ENCODE results near the gene KPTN.

Gene KPTN

DNA sequence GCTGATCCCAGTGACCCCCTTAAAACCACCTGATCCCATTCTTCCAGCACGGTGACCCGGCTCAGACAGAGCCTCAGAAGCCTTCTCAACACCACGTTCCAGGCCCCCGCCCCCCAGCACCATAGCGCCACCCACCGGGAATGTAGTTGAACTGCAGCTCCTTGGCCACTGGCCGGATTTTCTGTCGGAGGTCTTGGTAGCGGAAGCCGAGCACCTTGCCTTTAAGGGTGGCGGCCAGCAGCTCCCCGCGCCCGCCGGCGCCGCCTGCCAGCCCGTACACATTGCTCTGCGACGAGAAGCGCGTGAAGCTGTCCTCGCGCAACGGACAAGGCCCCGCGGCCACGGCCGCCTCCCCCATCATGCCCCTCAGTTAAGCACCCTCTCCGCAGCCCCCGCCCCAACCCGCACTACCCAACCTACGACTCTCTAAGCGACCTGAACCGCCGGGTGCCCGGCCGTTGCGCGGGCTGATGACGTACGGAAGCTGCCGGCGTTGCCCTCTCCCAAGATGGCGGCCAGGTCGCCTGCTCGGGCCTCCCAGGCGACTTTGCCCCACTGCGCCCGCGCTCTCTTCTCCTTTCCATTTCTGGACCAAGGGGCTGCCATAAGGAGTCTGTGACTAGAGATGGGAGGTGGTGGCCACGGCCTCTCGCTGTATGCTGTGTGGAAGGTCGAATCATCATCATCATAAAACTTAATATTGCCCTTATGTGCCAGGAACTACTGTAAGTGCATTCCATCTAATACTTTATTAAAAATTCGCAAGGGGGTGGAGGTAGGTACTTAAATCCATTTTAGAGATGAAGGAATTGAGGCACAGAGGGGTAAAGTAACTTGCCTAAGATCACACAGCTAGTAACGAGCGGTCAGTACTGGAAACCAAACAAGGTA is at the start of gene KPTN:
TSS of gene KPTN (minus strand) at position 420 of the 891 bp plus-strand sequence. CDS start at position 361, 59 bp downstream.
- peak; percentile 81 for DNase-seq (ENCODE audit: low read depth)

DNA sequence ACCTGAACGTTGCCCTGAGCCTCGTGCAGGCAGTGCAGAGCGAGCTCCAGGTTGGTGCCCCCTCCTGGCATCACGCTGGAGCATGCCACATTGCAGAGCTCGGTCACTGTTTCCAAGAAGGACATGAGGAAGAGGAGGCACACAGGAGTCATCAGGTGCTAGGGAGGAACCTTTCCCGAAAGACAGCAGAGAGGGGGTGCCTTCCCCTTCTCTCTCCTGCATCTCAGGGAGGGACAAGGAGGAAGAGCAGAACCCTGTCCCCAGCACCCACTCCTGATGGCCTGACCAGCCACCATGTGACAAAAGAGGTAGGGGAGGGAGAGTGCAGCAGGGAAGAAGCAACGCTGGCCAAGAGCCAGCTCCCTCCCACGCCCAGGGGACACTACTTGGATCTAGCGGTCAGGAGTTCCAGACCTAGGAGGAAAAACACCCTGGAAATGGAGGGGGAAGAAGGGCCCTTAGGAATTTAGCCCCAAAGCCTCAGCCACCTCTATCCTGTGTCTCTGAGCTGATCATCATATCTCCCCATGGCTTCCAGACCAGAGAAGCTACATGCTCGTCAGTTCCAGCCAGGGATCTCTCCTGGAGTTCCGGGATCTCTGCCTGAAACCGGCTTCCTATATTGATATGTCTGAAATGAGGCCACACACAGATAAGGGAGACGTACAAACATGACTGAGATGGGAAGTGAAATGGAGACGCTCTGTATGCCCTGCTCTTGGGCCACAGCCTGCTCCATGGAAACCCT is 47.8 kb upstream of the KPTN start:
- DNase-seq (ENCODE audit: low read depth) = no peak

DNA sequence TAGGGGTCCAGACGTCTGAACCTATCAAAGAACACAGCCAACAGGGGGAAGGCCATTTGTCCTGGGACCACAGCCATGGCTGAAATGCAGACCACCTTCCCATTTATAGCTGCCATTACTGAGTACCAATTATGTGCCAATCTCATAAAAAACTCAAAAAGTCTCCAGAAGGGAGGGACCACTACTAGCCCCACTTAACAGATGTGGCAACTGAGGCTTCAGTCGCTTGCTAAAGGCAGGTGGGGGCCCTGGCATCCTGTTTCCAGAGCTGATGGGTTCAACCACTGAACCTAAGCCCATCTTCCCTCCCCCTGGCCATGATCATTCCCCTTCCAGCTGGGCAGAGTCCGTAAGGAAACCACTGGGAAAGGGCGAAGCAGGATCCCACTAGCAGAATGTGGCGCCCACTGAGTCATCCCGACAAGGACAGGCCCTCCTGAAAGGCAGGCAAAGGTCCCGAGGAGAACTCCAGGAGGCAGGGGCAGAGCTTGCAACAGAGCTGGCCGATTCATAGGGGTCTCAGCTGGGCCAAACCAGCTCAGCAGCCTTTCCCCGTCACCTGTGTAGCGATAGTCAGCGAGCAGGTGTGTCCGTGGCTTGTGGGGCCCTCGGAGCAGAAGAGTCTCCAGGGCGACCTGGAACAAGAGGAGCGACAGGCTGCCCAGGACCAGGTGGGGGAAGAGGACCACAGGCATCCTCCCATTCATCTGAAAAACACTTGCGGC is 45.2 kb upstream of the KPTN start:
- DNase-seq (ENCODE audit: low read depth) = no peak

DNA sequence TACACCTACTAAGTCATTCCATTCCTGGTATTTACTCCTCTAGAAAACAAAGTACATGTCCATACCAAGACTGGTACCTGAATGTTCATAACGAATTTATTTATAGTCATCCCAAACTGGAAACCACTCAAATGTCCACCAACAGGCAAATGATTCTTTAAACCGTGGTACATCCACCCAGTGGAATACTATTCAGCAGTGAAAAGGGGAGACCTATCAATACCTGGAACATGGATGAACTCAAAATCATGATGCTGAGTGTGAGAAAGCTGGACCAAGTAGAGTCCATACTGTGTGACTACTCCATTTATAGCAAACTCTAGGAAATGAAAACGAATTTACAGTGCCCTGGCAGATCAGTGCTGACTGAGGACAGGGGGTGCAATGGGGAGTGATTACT is 42.8 kb upstream of the KPTN start:
- DNase-seq (ENCODE audit: low read depth) = no peak

DNA sequence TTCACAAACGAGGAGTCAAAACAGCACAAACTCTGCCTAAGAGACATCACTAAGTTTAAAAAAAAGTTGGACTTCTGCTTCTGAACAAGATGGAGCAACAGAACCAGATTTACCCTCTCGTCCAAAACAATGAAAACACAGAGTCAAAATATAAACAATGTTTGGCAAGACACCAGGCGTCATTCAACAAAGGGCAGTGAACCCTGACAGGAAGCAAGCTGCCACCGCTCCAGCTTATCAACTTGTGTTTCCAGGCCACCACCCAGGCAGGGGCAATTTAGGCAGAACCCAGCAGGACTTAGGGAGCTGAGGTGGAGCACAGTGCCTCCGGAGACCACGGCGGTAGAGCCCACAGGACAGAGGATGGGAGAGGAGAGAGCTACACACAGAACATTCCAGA is 39.5 kb upstream of the KPTN start:
- no peak for DNase-seq (ENCODE audit: low read depth)

DNA sequence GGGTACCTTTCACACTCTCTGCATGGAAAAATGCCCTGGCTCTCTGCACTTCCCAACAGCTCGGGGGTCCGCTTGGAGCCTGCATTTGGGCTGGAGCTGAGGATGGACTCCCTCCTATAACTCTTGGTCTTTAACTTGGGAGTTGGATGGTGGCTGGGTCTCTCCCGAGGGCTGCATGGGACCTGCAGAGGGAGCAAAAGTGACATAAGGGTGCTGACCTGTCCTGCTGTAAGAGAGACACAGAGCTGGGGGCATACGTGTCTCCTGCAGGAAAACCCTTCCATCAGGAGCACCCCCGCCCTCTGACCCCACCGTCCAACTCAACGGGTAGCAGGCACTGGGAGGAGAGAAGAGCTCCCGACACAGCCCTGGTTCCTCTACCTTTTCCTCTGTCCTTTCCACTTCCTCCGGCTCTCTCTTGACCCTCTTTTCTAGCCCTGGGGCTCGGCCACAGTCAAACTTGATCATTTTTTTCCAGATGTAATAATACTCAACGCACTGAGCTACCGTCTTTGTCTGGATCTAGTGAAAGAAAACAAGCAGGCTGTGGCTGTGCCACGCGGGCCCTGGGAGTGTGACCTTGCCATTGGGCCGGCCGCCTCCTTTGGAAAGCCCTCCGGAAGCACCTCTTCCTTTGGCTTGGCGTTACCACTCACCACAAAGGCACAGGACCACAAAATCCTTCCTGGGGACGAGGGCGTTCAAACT is 37.6 kb upstream of the KPTN start:
- no peak for DNase-seq (ENCODE audit: low read depth)

DNA sequence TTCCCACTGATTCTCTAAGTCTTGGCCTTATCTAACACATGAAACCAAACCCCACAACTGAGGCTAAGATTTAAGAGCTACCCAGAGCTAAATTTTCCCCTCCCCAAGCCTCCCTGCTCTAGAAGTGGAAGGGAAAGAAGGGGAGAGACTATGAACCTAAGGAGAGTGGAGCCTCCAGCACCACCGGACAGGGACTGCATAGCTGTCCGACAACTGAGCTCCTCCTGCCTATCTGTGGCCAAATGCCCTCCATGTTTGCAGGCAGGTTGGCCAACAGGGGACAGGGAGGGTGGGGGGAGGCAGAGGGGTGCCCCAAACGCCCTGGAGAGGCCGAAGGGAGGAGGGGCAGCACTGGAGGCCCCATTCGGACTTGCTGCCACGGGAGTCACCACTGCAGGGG is 36.8 kb upstream of the KPTN start:
- no peak for DNase-seq (ENCODE audit: low read depth)

DNA sequence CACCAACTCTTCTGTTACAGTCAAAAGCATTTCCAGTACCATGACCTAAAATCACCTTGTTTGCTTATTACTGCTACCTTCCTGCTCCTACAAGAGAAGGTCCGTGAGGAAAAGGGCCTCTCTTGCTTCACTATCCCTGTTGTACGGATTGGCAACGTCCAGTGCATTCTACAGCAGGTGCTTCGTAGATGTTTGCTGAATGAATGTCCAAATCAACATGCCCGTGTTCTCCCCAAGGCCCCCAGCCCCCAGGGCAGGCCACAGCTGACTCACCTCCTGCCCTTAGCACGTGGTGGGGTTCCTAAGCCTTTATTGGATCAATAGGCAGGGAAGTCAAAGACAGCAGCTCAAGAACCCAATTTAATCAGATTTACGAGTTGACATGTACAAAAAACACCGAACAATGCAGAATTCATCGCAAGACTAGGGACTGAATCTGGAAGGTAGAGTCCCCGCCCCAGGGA is 36.4 kb upstream of the KPTN start:
- DNase-seq (ENCODE audit: low read depth) = no peak

DNA sequence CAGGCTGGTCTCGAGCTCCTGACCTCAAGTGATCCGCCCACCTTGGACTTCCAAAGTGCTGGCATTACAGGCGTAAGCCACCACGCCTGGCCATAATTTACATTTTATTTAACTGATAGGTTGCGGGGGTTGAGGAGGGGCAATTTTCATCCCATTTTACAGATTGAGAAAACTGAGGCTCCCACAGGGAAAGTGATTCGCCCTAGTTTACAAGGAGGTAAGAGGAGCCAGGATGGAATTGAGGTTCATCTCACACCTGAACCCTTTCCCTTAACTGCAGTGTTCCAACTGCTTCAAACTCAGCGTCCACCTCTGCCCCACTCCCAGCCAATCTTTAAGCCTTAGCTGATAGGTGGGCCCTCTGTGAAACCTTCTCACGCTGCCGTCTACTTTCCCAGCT is 34.8 kb upstream of the KPTN start:
- DNase-seq (ENCODE audit: low read depth) = no peak

DNA sequence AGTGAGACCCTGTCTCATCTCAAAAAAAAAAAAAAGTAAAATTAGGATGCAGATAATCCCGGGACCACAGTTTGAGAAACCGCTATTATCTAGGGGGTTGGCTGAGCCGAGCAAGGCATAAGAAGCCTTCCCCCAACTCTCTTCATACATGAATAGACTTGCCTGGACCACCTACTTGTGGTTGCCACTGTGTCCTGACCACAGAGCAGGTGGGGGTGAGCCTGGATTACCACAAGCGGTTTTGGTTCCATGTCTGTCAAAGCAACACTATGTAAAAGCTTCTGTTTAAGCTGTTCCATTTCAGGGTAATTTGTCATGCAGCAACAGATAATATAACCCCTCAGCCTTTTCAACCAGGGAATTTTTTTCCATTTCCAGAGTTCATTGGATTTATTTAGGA is 34.1 kb upstream of the KPTN start:
- DNase-seq (ENCODE audit: low read depth) = peak; percentile 29

DNA sequence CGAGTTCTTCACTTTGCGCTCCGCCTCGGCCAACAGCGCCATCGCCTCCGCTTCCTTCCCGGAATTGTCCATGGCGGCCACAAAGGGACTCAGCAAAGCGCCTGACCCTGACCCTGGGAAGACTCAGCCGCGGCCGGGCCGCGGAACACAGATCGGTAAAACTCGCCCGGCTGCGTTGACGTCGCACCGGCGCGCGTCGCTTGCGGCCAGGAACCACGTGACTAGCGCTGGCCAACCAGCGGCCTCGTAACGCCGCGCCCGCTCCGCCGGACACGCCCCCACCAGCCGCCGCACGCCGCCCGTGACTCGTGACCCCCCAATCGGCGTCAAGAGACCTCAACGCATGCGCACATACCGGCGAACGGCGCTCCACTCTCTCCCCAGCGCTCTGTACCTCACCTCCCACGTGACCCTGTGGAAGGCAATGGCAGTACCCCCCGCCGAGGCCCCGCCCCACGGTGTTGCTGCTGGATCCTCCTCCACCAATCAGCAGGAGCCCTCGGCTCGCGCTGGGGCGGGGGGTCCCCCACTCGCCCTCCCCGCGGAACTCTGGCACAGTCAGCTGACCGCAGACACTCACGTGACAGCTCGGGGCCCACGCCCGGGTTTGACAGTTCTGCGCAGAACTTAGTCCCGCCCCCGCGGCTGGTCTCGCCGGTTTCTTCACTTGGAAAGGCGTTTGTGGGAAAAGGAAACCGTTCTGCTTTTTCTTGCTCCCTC is 31.0 kb upstream of the KPTN start, which contains the start of gene NAPA:
TSS of gene NAPA (minus strand) at position 195 of the 720 bp plus-strand sequence. CDS start at position 72, 123 bp downstream.
- peak; percentile 99 for DNase-seq (ENCODE audit: low read depth)

DNA sequence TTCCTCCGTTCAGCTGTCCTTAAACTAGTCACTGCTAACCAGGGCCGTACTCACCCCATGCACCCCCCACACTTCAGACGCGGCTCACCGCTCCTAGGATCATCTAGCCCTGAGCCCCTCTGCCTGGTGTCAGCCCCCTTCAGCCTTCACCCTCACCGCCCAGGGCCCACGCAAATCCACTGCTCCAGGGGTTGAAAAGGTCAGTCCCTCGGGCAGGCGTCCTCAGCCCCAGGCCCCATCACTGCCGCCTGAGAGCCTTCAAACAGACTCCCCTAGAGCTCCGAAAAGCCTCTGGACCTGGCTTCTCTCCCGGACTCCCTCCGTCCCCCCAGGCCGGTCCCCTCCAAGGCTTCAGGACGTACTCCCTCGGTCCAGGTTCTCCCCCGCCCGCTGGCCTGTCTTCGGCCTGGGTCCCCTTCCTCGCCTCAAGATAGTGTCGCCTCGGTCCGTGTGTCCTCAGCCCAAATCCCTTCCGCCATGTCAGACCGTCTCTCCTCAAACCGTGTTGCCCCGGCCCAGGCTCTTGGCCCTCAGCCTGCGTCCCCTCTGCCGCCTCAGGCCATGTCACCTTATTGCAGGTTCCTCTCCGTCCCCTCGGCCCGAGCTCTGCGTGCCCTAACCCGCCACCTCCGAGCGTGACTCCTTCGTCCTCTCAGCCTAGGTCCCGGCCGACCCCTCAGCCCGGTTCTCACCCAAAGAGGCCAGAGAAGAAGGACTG is 30.3 kb upstream of the KPTN start:
- DNase-seq (ENCODE audit: low read depth) = no peak

DNA sequence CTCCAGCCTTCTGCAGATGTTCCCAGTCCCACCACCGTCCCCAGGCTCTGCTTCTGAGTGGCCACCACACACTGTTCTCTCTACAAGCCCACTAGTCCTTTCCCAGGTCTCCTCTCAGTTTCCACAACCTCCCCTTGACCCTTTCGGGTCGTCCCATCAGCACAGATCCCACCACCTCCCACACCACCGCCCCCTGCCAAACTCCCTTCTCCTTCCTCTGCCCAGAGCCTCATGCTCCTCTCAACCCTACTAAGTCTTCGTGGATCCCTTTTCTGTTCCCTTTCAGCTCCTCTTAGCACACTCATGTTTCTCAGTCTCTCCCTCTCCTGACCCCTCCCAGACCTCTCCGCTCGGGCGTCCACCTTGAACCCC is 28.9 kb upstream of the KPTN start:
- no peak for DNase-seq (ENCODE audit: low read depth)

DNA sequence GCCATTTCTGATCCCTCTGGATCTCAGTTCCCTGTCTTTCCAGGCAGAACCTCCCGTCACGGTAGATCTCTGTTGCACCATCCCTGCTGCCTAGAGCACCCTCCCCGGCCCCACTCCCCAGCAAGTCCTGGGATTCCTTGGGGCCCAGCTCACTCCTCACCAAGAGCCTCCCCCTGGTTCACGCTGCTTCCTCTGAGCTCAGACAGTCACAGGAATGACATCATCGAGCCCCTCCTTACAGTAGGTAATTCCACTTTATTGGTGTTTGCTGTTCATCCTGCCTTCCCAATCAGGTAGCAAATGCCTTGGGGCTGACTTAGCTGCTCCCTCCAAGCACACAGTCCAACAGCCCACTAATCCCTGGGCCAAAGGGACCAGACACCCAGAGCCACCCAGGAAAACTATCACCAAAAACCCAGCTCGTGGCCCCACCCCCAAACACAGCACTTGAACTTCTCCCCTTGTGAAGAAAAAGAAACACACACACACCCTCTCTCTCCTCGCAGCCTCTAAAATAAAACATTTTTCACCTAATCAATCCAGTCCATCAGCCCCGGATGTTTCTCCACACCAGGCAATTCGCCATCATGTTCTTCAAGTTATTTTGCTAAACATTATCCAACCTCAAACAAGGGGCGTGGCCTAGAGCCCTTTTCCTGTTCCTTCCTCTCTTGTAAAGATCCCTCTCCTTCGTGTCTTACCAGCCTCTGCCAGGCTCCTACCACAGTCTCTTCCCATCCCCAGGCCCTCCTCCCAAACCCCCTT is 28.3 kb upstream of the KPTN start:
- DNase-seq (ENCODE audit: low read depth) = no peak

DNA sequence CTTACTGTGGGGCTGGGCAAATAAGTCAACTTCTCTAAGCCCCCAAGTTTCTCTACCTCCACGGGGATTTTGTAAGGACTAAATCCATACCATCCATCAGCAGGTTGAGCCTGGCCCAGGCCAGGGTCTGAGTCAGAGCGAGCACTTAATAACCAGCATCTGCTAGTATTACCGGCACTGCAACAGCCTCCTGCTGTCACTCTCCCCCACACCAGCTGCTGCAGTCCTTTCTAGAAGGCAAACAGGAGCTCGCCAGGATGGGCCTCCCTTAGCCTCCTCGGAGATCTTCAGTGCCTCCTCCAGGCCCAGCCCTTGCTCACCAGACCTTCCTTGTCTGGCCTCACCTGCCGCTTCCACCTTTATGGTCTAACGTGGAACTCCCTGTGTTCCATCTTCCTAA is 27.7 kb upstream of the KPTN start:
- no peak for DNase-seq (ENCODE audit: low read depth)

DNA sequence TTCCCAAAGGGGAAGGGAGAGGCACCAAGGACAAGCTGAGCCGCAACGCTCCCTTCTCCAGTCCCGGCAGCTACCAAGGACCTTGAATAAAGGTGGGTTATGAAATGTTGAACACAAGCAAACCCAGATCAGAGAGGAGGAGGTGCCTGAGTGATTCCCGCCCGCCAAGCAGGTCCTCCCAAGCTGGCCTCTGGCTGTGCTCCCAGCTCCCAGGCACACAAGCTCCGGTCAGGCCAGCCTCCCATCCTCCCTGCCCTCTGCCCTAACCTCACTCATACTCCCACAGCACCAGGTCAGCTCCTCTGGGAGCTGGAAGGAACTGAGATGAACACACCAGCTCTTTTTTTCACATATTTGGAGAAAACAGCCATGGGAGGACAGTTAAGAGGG is 27.1 kb upstream of the KPTN start:
- DNase-seq (ENCODE audit: low read depth) = no peak

DNA sequence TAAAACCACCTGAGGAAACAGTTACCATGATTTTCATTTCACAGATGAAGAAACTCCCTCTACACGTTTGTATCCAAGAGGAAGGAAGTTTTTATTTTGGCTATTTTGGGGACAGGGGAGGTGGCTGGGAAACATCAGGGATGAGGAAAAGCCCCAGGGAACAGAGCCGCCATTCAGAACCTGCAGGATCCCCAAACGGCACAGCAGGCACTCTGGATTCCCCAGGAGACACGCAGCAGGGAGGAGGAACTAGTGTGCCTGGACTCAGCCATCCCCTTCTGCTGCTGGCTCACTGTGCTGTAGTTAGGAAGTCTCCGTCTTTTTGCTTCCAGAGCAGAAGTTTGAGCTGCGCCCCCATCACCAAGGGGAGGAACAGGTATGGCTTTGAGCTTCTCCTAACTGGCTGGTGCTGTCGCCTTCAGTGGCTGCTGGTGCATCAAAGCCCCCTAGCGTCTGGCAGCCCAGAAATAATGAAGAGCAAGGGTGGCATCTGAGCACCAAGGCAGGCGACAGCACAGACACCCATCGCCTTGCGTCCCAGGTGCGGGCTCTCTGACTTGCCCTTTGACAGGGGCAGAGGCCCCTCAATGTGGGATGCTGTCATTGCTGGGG is 26.6 kb upstream of the KPTN start:
- no peak for DNase-seq (ENCODE audit: low read depth)

DNA sequence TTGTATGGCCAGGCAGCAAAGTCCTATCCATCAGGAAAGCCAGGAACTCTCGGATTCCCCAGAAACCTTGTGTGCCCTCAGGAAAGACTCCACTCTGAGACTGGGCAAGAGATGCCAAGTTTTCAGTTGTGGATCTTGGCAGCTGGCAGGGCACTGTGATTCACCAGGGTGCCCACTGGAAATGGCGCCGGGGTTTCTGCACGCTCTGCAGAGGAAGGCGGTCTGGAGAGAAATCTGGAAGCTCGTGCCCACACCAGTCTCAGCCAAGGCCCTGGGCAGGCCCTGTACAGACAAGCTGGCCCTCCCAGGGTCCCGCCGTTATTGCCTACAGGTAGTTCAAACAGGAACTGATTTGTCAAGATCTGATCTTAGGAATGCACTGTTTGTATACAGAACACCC is 26.0 kb upstream of the KPTN start:
- DNase-seq (ENCODE audit: low read depth) = no peak

DNA sequence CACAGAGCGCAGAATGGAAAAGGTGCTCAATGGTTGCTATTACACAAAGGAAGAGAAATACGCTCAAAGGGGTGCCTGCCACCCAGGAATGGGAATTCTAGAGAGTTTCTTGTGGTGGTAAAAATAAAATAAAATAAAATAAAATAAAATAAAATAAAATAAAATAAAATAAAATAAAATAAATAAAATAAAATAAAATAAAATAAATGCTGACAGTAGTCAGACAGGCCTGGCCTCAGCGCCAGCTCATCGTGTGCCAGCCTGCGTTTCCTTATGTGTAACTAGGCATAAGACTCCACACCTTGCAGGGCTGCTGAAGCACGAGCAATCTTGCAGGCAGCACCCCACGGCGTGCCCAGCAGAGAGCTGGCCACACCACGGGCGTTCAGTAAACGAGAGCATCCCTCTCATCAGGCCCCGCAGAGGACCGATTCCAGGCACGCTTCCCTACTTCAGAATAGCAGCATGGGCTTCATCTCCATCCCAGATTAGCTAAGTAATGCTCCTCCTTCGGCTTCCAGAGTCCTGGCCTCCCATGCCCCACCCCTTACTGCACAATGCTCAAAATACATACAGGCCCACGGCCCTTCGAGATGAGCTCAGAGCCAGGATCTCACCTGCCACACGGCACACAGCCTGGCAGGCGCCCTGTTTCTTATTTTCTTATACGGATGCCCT is 25.3 kb upstream of the KPTN start:
- no peak for DNase-seq (ENCODE audit: low read depth)

Data from stimulated activated CD8-positive, alpha-beta memory T cell treated with anti-CD3 and anti-CD28 coated beads, Interleukin-15, amount 100 ng/mL, for 24 hours (primary cell).